Measurements from ENCODE around the gene VPS26C. TPM values are rescaled to one million over a fixed set of nuclear protein-coding genes. Genes with fewer than 3 reads are reported as not detected.
A peak's percentile ranks its signal among the peaks of the same experiment; 100 is the strongest.

Gene VPS26C
- total and polyA plus RNA-seq, 9 of the 15 experiments (the other 6 are each of a cell fraction or from before 2014, with no cell fraction given), result 32.8 to 48.7 (median 42.1) TPM

GRCh38 chr21:37259426-37259825, 7.7 kb downstream of the VPS26C start (continued):
- TF ChIP-seq, protein P1, sequence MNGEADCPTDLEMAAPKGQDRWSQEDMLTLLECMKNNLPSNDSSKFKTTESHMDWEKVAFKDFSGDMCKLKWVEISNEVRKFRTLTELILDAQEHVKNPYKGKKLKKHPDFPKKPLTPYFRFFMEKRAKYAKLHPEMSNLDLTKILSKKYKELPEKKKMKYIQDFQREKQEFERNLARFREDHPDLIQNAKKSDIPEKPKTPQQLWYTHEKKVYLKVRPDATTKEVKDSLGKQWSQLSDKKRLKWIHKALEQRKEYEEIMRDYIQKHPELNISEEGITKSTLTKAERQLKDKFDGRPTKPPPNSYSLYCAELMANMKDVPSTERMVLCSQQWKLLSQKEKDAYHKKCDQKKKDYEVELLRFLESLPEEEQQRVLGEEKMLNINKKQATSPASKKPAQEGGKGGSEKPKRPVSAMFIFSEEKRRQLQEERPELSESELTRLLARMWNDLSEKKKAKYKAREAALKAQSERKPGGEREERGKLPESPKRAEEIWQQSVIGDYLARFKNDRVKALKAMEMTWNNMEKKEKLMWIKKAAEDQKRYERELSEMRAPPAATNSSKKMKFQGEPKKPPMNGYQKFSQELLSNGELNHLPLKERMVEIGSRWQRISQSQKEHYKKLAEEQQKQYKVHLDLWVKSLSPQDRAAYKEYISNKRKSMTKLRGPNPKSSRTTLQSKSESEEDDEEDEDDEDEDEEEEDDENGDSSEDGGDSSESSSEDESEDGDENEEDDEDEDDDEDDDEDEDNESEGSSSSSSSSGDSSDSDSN (IDR thresholded peaks at IDR 0.05; ENCODE audit: borderline replicate concordance in 1 of 2, low read depth in 2 of 2, low read length in 2 of 2), result no peak

DNA sequence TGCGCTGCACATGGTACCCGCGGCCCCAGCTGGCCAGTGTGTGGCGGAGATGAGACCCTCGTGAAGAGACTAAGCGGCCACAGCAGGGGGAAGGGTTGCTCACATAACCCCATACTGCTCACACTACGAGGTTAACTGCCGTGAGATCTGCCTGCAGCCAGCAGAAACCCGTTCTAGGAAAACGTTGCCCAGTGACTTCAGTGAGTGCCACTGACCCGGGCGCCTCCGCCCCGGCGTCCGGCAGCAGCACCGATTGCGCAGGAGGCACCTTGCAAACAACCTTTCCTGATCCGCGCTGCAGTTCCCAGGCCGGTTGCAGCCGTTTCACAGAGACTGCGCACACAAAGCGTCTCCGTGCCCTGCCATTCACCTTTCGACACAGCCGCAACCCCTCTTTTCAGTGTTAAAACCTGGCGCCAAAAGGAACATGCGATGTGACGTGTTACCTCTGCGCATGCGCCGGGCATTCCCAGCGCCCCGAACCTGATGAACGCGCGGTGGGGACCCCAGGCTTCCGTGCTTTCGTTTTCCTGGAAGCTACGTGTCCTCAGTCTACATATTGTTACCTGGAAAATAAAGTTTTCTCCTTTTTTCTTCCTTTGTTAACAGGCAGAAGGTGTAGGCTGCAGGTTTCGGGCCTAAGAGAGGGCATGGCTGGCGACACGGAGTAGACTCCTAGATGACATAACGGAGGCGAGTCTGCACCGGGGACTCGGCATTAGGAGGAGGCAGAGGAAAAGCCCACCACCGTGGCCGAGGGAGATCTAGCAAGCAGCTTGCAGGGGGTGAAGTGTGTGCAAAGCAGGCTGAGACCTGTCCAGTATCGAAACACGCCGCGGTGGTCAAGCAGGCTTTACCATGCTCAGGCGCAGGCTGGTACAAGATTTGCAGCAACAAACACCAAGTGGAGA, 8.9 kb downstream of the VPS26C start:
- peaks cover 80% of the 10 kb centered on the region for H3K79me2 ChIP-seq (ENCODE audit: control insufficient read depth, insufficient read depth, low read length)
- no peaks in the 10 kb centered on the region for H3K27me3 ChIP-seq (ENCODE audit: control insufficient read depth in 2 of 2, insufficient read depth in 2 of 2, low read length in 2 of 2)
- H3K36me3 ChIP-seq (ENCODE audit: control insufficient read depth, insufficient read depth, low read length), result peaks cover 39% of the 10 kb centered on the region; the same call in 2 of the 3 replicates
- peak overlapping the region in 1 of 2 experiments; percentile 46; a peak in 1 of 4 replicates for H3K9ac ChIP-seq (ENCODE audit: insufficient read depth in 1 of 2, low read depth in 2 of 2, low read length in 2 of 2)
- H3K9me1 ChIP-seq (ENCODE audit: control insufficient read depth, insufficient read depth, low read length), result no peaks in the 10 kb centered on the region
- H3K4me3 ChIP-seq, result no peak overlapping the region
- in situ Hi-C loops (cut with MboI) (no loop called here), intact Hi-C loops (cut with micrococcal nuclease) (no loop called here)
- WGBS (ENCODE audit: insufficient coverage, low coverage, missing lambda C conversion rate), result 89% methylated on average over 41 of the region's 55 CpGs
- H2AFZ ChIP-seq (ENCODE audit: low read depth, low read length), result no peak overlapping the region
- TF ChIP-seq RBFOX2 (IDR thresholded peaks at IDR 0.05; ENCODE audit: low read depth, low read length), result peak; percentile 21; the same call in 1 of the 2 replicates
- no peak for TF ChIP-seq XRCC4 (IDR thresholded peaks at IDR 0.05; ENCODE audit: extremely low read depth, insufficient read depth, insufficient read length)
- H3K27ac ChIP-seq (ENCODE audit: extremely low read depth, low read depth, low read length), result no peak overlapping the region
- no TSS peak for BruUV-seq (replicated peaks)
- DNase-seq (ENCODE audit: extremely low read depth in 1 of 4, low spot score in 3 of 4), result no peak
- ChIA-PET POLR2A (interaction anchor here (1.7 kb wide), 1 partner anchor 10 kb away, joined by 5 read pairs; no protein-coding TSS in a partner anchor), CTCF (ENCODE audit: low intra/inter-chr PET ratio) (no interaction called here)
- no peak for FAIRE-seq
- peaks cover 0 to 8% of the 10 kb centered on the region in 2 experiments; a peak in 3 of 5 replicates for H3K4me1 ChIP-seq (replicated peaks in 1 of 2; ENCODE audit: control insufficient read depth in 2 of 2, insufficient read depth in 2 of 2, low read length in 2 of 2)
- H3K9me3 ChIP-seq (replicated peaks; ENCODE audit: control insufficient read depth, insufficient read depth, low read depth, low read length), result no peaks in the 10 kb centered on the region
- H4K20me1 ChIP-seq (replicated peaks; ENCODE audit: control insufficient read depth, insufficient read depth, low read length), result no peaks in the 10 kb centered on the region; the same call in 1 of the 2 replicates
- H3K4me2 ChIP-seq (ENCODE audit: insufficient read depth, low read length), result no peak overlapping the region
- ATAC-seq, result no peak

Data from K562 (cell line).